H9 (cell line): ENCODE data around the gene ZCCHC8. TPM values are rescaled to one million over a fixed set of nuclear protein-coding genes. Genes with fewer than 3 reads are reported as not detected.
A peak's percentile ranks its signal among the peaks of the same experiment; 100 is the strongest.

Experiments
- DNase-seq: peaks from one replicate; pipeline ENCODE4 v3.0.0-alpha.2; 2017
- H2AFZ ChIP-seq: one replicate; pipeline ENCODE4 v1.6.1; 2013; ENCODE audit warnings: mild to moderate bottlenecking, low read length, control low read depth, moderate library complexity
- H2AK5ac ChIP-seq: 2 replicates; pipeline ENCODE4 v1.6.1; 2013; ENCODE audit warnings: low read length, control low read depth, mixed read lengths; ENCODE audit not compliant: insufficient read length
- H2BK120ac ChIP-seq: one replicate; pipeline ENCODE4 v1.6.1; 2013; ENCODE audit warnings: low read depth, mild to moderate bottlenecking, low read length, control low read depth, inconsistent platforms; ENCODE audit not compliant: poor library complexity, severe bottlenecking
- H2BK12ac ChIP-seq: 2 replicates; pipeline ENCODE4 v1.6.1; 2013; ENCODE audit warnings: low read length, control low read depth, mixed read lengths, low read depth; ENCODE audit not compliant: insufficient read length
- H2BK15ac ChIP-seq: 2 replicates; pipeline ENCODE4 v1.6.1; 2013; ENCODE audit warnings: low read depth, low read length, control low read depth
- H2BK20ac ChIP-seq: one replicate; pipeline ENCODE4 v1.6.1; 2013; ENCODE audit warnings: low read depth, mild to moderate bottlenecking, low read length, control low read depth, inconsistent platforms; ENCODE audit not compliant: poor library complexity, severe bottlenecking
- H2BK5ac ChIP-seq: 2 replicates; pipeline ENCODE4 v1.6.1; 2013; ENCODE audit warnings: low read length, control low read depth, mixed read lengths; ENCODE audit not compliant: insufficient read length
- H3K14ac ChIP-seq: 2 replicates; pipeline ENCODE4 v1.6.1; 2013; ENCODE audit warnings: low read length, control low read depth; ENCODE audit not compliant: insufficient read depth
- H3K18ac ChIP-seq: 2 replicates; pipeline ENCODE4 v1.6.1; 2013; ENCODE audit warnings: low read depth, mild to moderate bottlenecking, mixed read lengths, low read length, control low read depth; ENCODE audit not compliant: insufficient read length
- H3K23ac ChIP-seq: 2 replicates; pipeline ENCODE4 v1.6.1; 2013; ENCODE audit warnings: low read length, control low read depth, mixed read lengths, low read depth; ENCODE audit not compliant: insufficient read length
- H3K23me2 ChIP-seq: 2 replicates; pipeline ENCODE4 v1.6.1; 2013; ENCODE audit warnings: low read depth, mild to moderate bottlenecking, mixed read lengths, low read length, control low read depth; ENCODE audit not compliant: insufficient read length, poor library complexity, severe bottlenecking
- H3K27ac ChIP-seq: 2 replicates; pipeline ENCODE4 v1.5.1; 2013; ENCODE audit warnings: low read length, control low read depth, mixed read lengths, low read depth; ENCODE audit not compliant: insufficient read length
- H3K27me3 ChIP-seq: 2 replicates; pipeline ENCODE4 v1.6.1; 2013; ENCODE audit warnings: low read length, control low read depth, inconsistent platforms; ENCODE audit not compliant: insufficient read depth
- H3K4ac ChIP-seq: 2 replicates; pipeline ENCODE4 v1.6.1; 2013; ENCODE audit warnings: low read depth, mild to moderate bottlenecking, control low read depth, inconsistent platforms, low read length, moderate library complexity
- H3K4me1 ChIP-seq: 2 replicates; pipeline ENCODE4 v1.6.1; 2013; ENCODE audit warnings: low read length, control low read depth, inconsistent platforms; ENCODE audit not compliant: insufficient read depth
- H3K4me2 ChIP-seq: 2 replicates; pipeline ENCODE4 v1.6.1; 2013; ENCODE audit warnings: low read length, control low read depth, mixed read lengths; ENCODE audit not compliant: insufficient read length, insufficient read depth
- H3K56ac ChIP-seq: 2 replicates; pipeline ENCODE4 v1.6.1; 2013; ENCODE audit warnings: low read depth, mild to moderate bottlenecking, mixed read lengths, low read length, control low read depth; ENCODE audit not compliant: insufficient read length
- H3K79me1 ChIP-seq: 2 replicates; pipeline ENCODE4 v1.6.1; 2013; ENCODE audit warnings: low read depth, mild to moderate bottlenecking, moderate library complexity, low read length, control low read depth, inconsistent platforms; ENCODE audit not compliant: insufficient read depth, poor library complexity, severe bottlenecking
- H3K79me2 ChIP-seq: 2 replicates; pipeline ENCODE4 v1.6.1; 2013; ENCODE audit warnings: low read length, control low read depth, inconsistent platforms; ENCODE audit not compliant: insufficient read depth
- H3K9ac ChIP-seq: 2 replicates; pipeline ENCODE4 v1.6.1; 2013; ENCODE audit warnings: low read length, control low read depth, mixed read lengths; ENCODE audit not compliant: insufficient read length; ENCODE audit errors: extremely low read depth
- H3K9me3 ChIP-seq: one replicate; pipeline ENCODE4 v1.6.1; 2013; ENCODE audit warnings: low read depth, low read length, inconsistent platforms; ENCODE audit not compliant: control insufficient read depth
- H3T11ph ChIP-seq: one replicate; pipeline ENCODE4 v1.6.1; 2013; ENCODE audit warnings: mild to moderate bottlenecking, low read length, control low read depth, inconsistent platforms
- H4K20me1 ChIP-seq: one replicate; pipeline ENCODE4 v1.6.1; 2013; ENCODE audit not compliant: control insufficient read depth, insufficient read length, insufficient read depth
- H4K5ac ChIP-seq: 2 replicates; pipeline ENCODE4 v1.6.1; 2013; ENCODE audit warnings: low read depth, mild to moderate bottlenecking, mixed read lengths, low read length, control low read depth; ENCODE audit not compliant: insufficient read length
- H4K8ac ChIP-seq: replicated peaks from 2 replicates; pipeline ENCODE4 v1.6.1; 2013; ENCODE audit warnings: low read length, control low read depth, mixed read lengths, low read depth; ENCODE audit not compliant: insufficient read length
- H4K91ac ChIP-seq: 2 replicates; pipeline ENCODE4 v1.6.1; 2013; ENCODE audit warnings: low read depth, mild to moderate bottlenecking, moderate library complexity, mixed read lengths, low read length, control low read depth; ENCODE audit not compliant: insufficient read length
- H3K27ac Mint-ChIP-seq, 3 experiments: 2 replicates in 2 of 3; 3 replicates in 1 of 3; pipeline ENCODE4 v1.8.0; 2020 to 2021; ENCODE audit warnings: mixed read lengths in 3 of 3, mild to moderate bottlenecking in 1 of 3, moderate library complexity in 1 of 3
- H3K27me3 Mint-ChIP-seq: 2 replicates; pipeline ENCODE4 v1.8.0; 2021; ENCODE audit warnings: low read depth, mild to moderate bottlenecking, moderate library complexity, mixed read lengths
- H3K36me3 Mint-ChIP-seq, 3 experiments: 2 replicates in 2 of 3; 3 replicates in 1 of 3; pipeline ENCODE4 v1.8.0; 2020 to 2021; ENCODE audit warnings: low read depth in 3 of 3, mixed read lengths in 3 of 3; ENCODE audit not compliant: insufficient read depth in 1 of 3
- H3K4me1 Mint-ChIP-seq, 2 experiments: 2 replicates each; pipeline ENCODE4 v1.8.0; 2020; ENCODE audit warnings: mixed read lengths in 2 of 2
- H3K4me3 Mint-ChIP-seq, 2 experiments: 2 replicates in 1 of 2; 3 replicates in 1 of 2; pipeline ENCODE4 v1.8.0; 2020 to 2021; ENCODE audit warnings: mild to moderate bottlenecking in 2 of 2, mixed read lengths in 2 of 2, moderate library complexity in 1 of 2
- H3K9me3 Mint-ChIP-seq, 2 experiments: 2 replicates in 1 of 2; 3 replicates in 1 of 2; pipeline ENCODE4 v1.8.0; 2020; ENCODE audit warnings: mild to moderate bottlenecking in 2 of 2, mixed read lengths in 2 of 2, moderate library complexity in 1 of 2
- CTCF ChIP-seq: fragments of 200-600 bp; sonication (generic); conservative IDR thresholded peaks from 3 replicates; pipeline ENCODE4 v1.8.0; 2021; ENCODE audit warnings: antibody characterized with exemption, mild to moderate bottlenecking
- WGBS: extraction: QIAGEN DNeasy Blood & Tissue Kit; methylation state at CpG from one replicate; pipeline ENCODE4 v1.1.7; 2013; ENCODE audit warnings: missing lambda C conversion rate, low lambda C conversion rate, mixed read lengths; ENCODE audit not compliant: insufficient read length; ENCODE audit errors: extremely low coverage; 5-methylcytosine and 5-hydroxymethylcytosine counted together
- total RNA-seq: library from RNA; stranded (reverse); gene quantifications from 2 replicates; pipeline ENCODE4 v1.2.1, GENCODE V29; 2021

Gene ZCCHC8
- total RNA-seq, 1 experiment from 2014 or later = 37.3 TPM

- H4K20me1 ChIP-seq = no peaks in the 10 kb centered on the region
- Mint-ChIP-seq H3K27me3 (no peaks in the 10 kb centered on the region), H3K9me3 (no peaks in the 10 kb centered on the region), H3K4me1 (no peaks in the 10 kb centered on the region), H3K27ac (peak overlapping the region in 1 of 3 experiments; percentile 81; a peak in 2 of 7 replicates), H3K4me3 (no peak overlapping the region), H3K36me3 (peaks cover 17 to 58% (median 53%) of the 10 kb centered on the region in 3 experiments; a peak in 6 of 7 replicates)
- no peak overlapping the region for H4K5ac ChIP-seq
- no peak overlapping the region for H3K4me2 ChIP-seq
- no peak overlapping the region for H2AK5ac ChIP-seq
- no peaks in the 10 kb centered on the region for H3K4me1 ChIP-seq
- no peak overlapping the region for H2BK120ac ChIP-seq
- TF ChIP-seq CTCF = no peak
- no peak overlapping the region for H3K56ac ChIP-seq
- H3K9me3 ChIP-seq = no peaks in the 10 kb centered on the region
- H2BK20ac ChIP-seq = no peak overlapping the region
- no CpG with 5 or more reads among the region's 2 CpGs for WGBS
- no peaks in the 10 kb centered on the region for H3K23me2 ChIP-seq
- H4K8ac ChIP-seq = no peak overlapping the region
- H3T11ph ChIP-seq = no peak overlapping the region
- DNase-seq = no peak
- H2BK5ac ChIP-seq = no peak overlapping the region
- no peak overlapping the region for H3K23ac ChIP-seq
- H3K27ac ChIP-seq = no peak overlapping the region
- H3K18ac ChIP-seq = no peak overlapping the region
- no peak overlapping the region for H3K4ac ChIP-seq
- H3K79me1 ChIP-seq = no peaks in the 10 kb centered on the region
- H3K9ac ChIP-seq = no peak overlapping the region
- no peak overlapping the region for H2AFZ ChIP-seq
- peaks cover 1% of the 10 kb centered on the region; the same call in 1 of the 2 replicates for H3K79me2 ChIP-seq
- H2BK12ac ChIP-seq = no peak overlapping the region
- H2BK15ac ChIP-seq = no peak overlapping the region
- no peak overlapping the region for H4K91ac ChIP-seq
- H3K27me3 ChIP-seq = no peaks in the 10 kb centered on the region
- no peak overlapping the region for H3K14ac ChIP-seq
Observed at GRCh38 chr12:122533856-122534255, 33.1 kb upstream of the ZCCHC8 start.
